Endodermal cell (in vitro differentiated cells): ENCODE results near the gene RAB44. TPM values are rescaled to one million over a fixed set of nuclear protein-coding genes. Genes with fewer than 3 reads are reported as not detected.

Experiments used
- DNase-seq: peaks from one replicate; pipeline ENCODE4 v3.0.0-alpha.2; 2017
- H3K27ac ChIP-seq: 2 replicates; pipeline ENCODE4 v1.5.1; 2013; ENCODE audit warnings: mild to moderate bottlenecking, low read depth, low read length, moderate library complexity
- H3K27me3 ChIP-seq: 2 replicates; pipeline ENCODE4 v1.6.1; 2013; ENCODE audit warnings: mild to moderate bottlenecking, low read length, moderate library complexity; ENCODE audit not compliant: insufficient read depth, control insufficient read depth, poor library complexity, severe bottlenecking
- H3K36me3 ChIP-seq: 2 replicates; pipeline ENCODE4 v1.7.0; 2013; ENCODE audit warnings: mild to moderate bottlenecking, low read length, moderate library complexity; ENCODE audit not compliant: control insufficient read depth, insufficient read depth
- H3K4me1 ChIP-seq: one replicate; pipeline ENCODE4 v1.7.0; 2013; ENCODE audit warnings: low read length; ENCODE audit not compliant: control insufficient read depth, insufficient read depth
- H3K4me3 ChIP-seq: 2 replicates; pipeline ENCODE4 v1.5.1; 2013; ENCODE audit warnings: mild to moderate bottlenecking, low read length, moderate library complexity
- H3K9ac ChIP-seq: 2 replicates; pipeline ENCODE4 v1.6.1; 2013; ENCODE audit warnings: mild to moderate bottlenecking, low read length, moderate library complexity; ENCODE audit not compliant: poor library complexity, severe bottlenecking; ENCODE audit errors: extremely low read depth
- H3K9me3 ChIP-seq: 2 replicates; pipeline ENCODE4 v1.6.1; 2013; ENCODE audit warnings: mild to moderate bottlenecking, low read length, moderate library complexity; ENCODE audit not compliant: control insufficient read depth
- H3K27ac Mint-ChIP-seq: 2 replicates; pipeline ENCODE4 v1.8.0; 2020; ENCODE audit warnings: mixed read lengths
- H3K27me3 Mint-ChIP-seq: 2 replicates; pipeline ENCODE4 v1.8.0; 2021; ENCODE audit warnings: mild to moderate bottlenecking, mixed read lengths; ENCODE audit not compliant: insufficient read depth
- H3K36me3 Mint-ChIP-seq: 2 replicates; pipeline ENCODE4 v1.8.0; 2020; ENCODE audit warnings: low read depth, mixed read lengths
- H3K4me1 Mint-ChIP-seq: 2 replicates; pipeline ENCODE4 v1.8.0; 2020; ENCODE audit warnings: mixed read lengths
- H3K4me3 Mint-ChIP-seq: 2 replicates; pipeline ENCODE4 v1.8.0; 2020; ENCODE audit warnings: mild to moderate bottlenecking, moderate library complexity, mixed read lengths
- H3K9me3 Mint-ChIP-seq: 2 replicates; pipeline ENCODE4 v1.8.0; 2020; ENCODE audit warnings: mild to moderate bottlenecking, mixed read lengths
- CTCF ChIP-seq: fragments of 200-600 bp; sonication (generic); conservative IDR thresholded peaks from 2 replicates; pipeline ENCODE4 v1.5.0; 2021; ENCODE audit warnings: antibody characterized with exemption, mild to moderate bottlenecking
- WGBS, 2 experiments: methylation state at CpG; one replicate each; pipeline versions ENCODE4 v1.1.5 to v1.1.7; 2013; ENCODE audit warnings: missing lambda C conversion rate in 2 of 2, mixed read lengths in 1 of 2; ENCODE audit not compliant: insufficient coverage in 1 of 2, insufficient read length in 1 of 2; 5-methylcytosine and 5-hydroxymethylcytosine counted together
- total RNA-seq, 2 donors: library from RNA; stranded (reverse); fragmentation: NEBNext Ultra II Directional in 1 of 2; extraction: Animal tissue kit (Norgen Biotek cat#: 25700) in 1 of 2; gene quantifications; 2 replicates in 1 of 2; 3 replicates in 1 of 2; pipeline ENCODE4 v1.2.1, GENCODE V29; 2021

Gene RAB44
- total RNA-seq, 2 donors from 2014 or later, result not detected

DNA sequence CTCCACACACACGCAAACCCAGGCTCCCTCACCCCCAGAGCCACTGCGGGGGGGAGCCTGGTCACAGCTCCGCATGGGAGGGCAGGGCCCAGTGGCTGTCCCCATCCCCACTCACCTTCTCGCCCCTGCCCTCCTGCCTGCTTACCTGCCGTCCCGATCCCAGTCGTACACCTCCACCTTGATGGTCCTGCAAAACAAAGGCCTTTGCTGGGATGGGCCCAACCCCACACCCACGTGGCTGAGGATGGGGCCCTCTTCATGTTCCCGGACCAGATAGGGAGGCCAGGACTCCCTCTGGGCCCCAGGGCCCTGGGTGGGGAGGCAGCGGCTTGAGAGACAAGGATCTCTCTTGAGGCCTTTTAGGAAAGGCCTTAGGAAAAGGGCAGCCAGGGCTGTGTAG is 67.6 kb downstream of the RAB44 start:
- no peaks in the 10 kb centered on the region for H3K36me3 ChIP-seq
- H3K27ac ChIP-seq, result no peak overlapping the region
- peaks cover 5% of the 10 kb centered on the region for H3K4me1 ChIP-seq
- Mint-ChIP-seq H3K27me3 (no peaks in the 10 kb centered on the region), H3K27ac (no peak overlapping the region), H3K9me3 (no peaks in the 10 kb centered on the region), H3K4me3 (no peak overlapping the region), H3K4me1 (peaks cover 19% of the 10 kb centered on the region), H3K36me3 (no peaks in the 10 kb centered on the region)
- TF ChIP-seq CTCF, result no peak
- H3K9ac ChIP-seq, result no peak overlapping the region
- WGBS, 2 experiments, result 77 to 83% methylated on average over 3 to 10 of the region's 10 CpGs
- no peaks in the 10 kb centered on the region for H3K9me3 ChIP-seq
- no peak for DNase-seq
- no peak overlapping the region for H3K4me3 ChIP-seq
- H3K27me3 ChIP-seq, result no peaks in the 10 kb centered on the region

GRCh38 chr6:36765594-36766398 is 68.2 kb downstream of the RAB44 start:
- TF ChIP-seq CTCF, result peak; percentile 96
- DNase-seq, result peak; percentile 95
- Histone ChIP-seq H3K9ac (no peak overlapping the region), H3K4me1 (peaks cover 5% of the 10 kb centered on the region), H3K27me3 (no peaks in the 10 kb centered on the region), H3K36me3 (no peaks in the 10 kb centered on the region), H3K27ac (no peak overlapping the region), H3K4me3 (no peak overlapping the region), H3K9me3 (no peaks in the 10 kb centered on the region)
- H3K4me1 Mint-ChIP-seq, result peaks cover 19% of the 10 kb centered on the region
- H3K27me3 Mint-ChIP-seq, result no peaks in the 10 kb centered on the region
- 17 to 54% methylated on average over 4 to 17 of the region's 17 CpGs for WGBS, 2 experiments
- H3K36me3 Mint-ChIP-seq, result no peaks in the 10 kb centered on the region
- H3K4me3 Mint-ChIP-seq, result no peak overlapping the region
- H3K9me3 Mint-ChIP-seq, result no peaks in the 10 kb centered on the region
- no peak overlapping the region for H3K27ac Mint-ChIP-seq

GRCh38 chr6:36766399-36766945 is 68.8 kb downstream of the RAB44 start:
- peaks cover 17% of the 10 kb centered on the region for H3K4me1 Mint-ChIP-seq
- Histone ChIP-seq H3K36me3 (no peaks in the 10 kb centered on the region), H3K27ac (no peak overlapping the region), H3K9me3 (no peaks in the 10 kb centered on the region), H3K9ac (no peak overlapping the region), H3K4me3 (no peak overlapping the region), H3K4me1 (peaks cover 5% of the 10 kb centered on the region), H3K27me3 (no peaks in the 10 kb centered on the region)
- H3K27ac Mint-ChIP-seq, result no peak overlapping the region
- H3K4me3 Mint-ChIP-seq, result no peak overlapping the region
- no peaks in the 10 kb centered on the region for H3K36me3 Mint-ChIP-seq
- 92 to 94% methylated on average over 3 to 9 of the region's 10 CpGs for WGBS, 2 experiments
- H3K9me3 Mint-ChIP-seq, result no peaks in the 10 kb centered on the region
- no peak for TF ChIP-seq CTCF
- H3K27me3 Mint-ChIP-seq, result no peaks in the 10 kb centered on the region
- DNase-seq, result no peak
